Lung microvascular endothelial cell (primary cell): ENCODE results near the gene ASAP2. TPM values are rescaled to one million over a fixed set of nuclear protein-coding genes. Genes with fewer than 3 reads are reported as not detected.
A peak's percentile ranks its signal among the peaks of the same experiment; 100 is the strongest.

Source experiments
- DNase-seq, 2 donors: peaks; one replicate each; pipeline versions ENCODE4 v3.0.0 to v3.0.0-alpha.2; 2010; ENCODE audit warnings: low read depth in 2 of 2
- total RNA-seq: library from RNA; depleted of rRNA; stranded (reverse); fragments of >200 nt; gene quantifications from 2 replicates; pipeline ENCODE4 v1.2.1, GENCODE V29; 2014

The ASAP2 gene
- total RNA-seq, 1 donor from 2014 or later: 26.2 TPM

- DNase-seq: no peak
These were observed 108.8 kb downstream of the ASAP2 start for GRCh38 chr2:9315280-9315847.

- no peak for DNase-seq
These were observed 110.9 kb downstream of the ASAP2 start for GRCh38 chr2:9317559-9317958.

GRCh38 chr2:9318461-9319337, 112.1 kb downstream of the ASAP2 start:
- peak; percentile 49 to 75 for DNase-seq

GRCh38 chr2:9319338-9319715, 112.7 kb downstream of the ASAP2 start:
- no peak for DNase-seq

- DNase-seq: no peak
These were observed 116.0 kb downstream of the ASAP2 start for GRCh38 chr2:9322576-9322975.

GRCh38 chr2:9325428-9325827, 118.8 kb downstream of the ASAP2 start:
- DNase-seq: no peak

- peak; percentile 11 to 57 for DNase-seq
These were observed 120.4 kb downstream of the ASAP2 start for GRCh38 chr2:9326975-9327374.

GRCh38 chr2:9327873-9328352, 121.3 kb downstream of the ASAP2 start:
- DNase-seq: peak; percentile 30 to 88

- no peak for DNase-seq
These were observed 122.3 kb downstream of the ASAP2 start for GRCh38 chr2:9328931-9329330.

GRCh38 chr2:9329497-9329896, 122.9 kb downstream of the ASAP2 start:
- no peak for DNase-seq

GRCh38 chr2:9330612-9331270, 124.1 kb downstream of the ASAP2 start:
- no peak for DNase-seq

GRCh38 chr2:9331704-9332103, 125.1 kb downstream of the ASAP2 start:
- DNase-seq: no peak

- DNase-seq: no peak
These were observed 125.7 kb downstream of the ASAP2 start for GRCh38 chr2:9332136-9332852.

- DNase-seq: no peak
These were observed 126.2 kb downstream of the ASAP2 start for GRCh38 chr2:9332853-9333245.

GRCh38 chr2:9333591-9334171, 127.1 kb downstream of the ASAP2 start:
- DNase-seq: peak; percentile 89 to 90

- DNase-seq: no peak
These were observed 128.1 kb downstream of the ASAP2 start for GRCh38 chr2:9334761-9335160.

- no peak for DNase-seq
These were observed 128.8 kb downstream of the ASAP2 start for GRCh38 chr2:9335322-9335832.

- peak; percentile 24 to 45 for DNase-seq
These were observed 129.6 kb downstream of the ASAP2 start for GRCh38 chr2:9336241-9336575.

GRCh38 chr2:9336576-9337314, 130.1 kb downstream of the ASAP2 start:
- DNase-seq: peak; percentile 65 to 91

- no peak for DNase-seq
These were observed 131.3 kb downstream of the ASAP2 start for GRCh38 chr2:9337901-9338300.
